Caco-2 (cell line): ENCODE measurements around the gene LMTK3. TPM values are rescaled to one million over a fixed set of nuclear protein-coding genes. Genes with fewer than 3 reads are reported as not detected.

Experiments used
- BruUV-seq: library from RNA; stranded (reverse); fragments of 400-500 nt; replicated peaks from 2 replicates; lab custom pipeline; 2021; lab: Mats Ljungman, UMichigan
- CTCF ChIA-PET: fragments of 300-600 bp; sonication (Branson Sonifier 250); formaldehyde crosslinking; loops from one replicate; lab custom pipeline; 2022; ENCODE audit warnings: antibody characterized with exemption; lab: Charles Lee
- POLR2A ChIA-PET: fragments of 300-600 bp; sonication (Branson Sonifier 250); formaldehyde crosslinking; loops from one replicate; lab custom pipeline; 2022; ENCODE audit warnings: antibody characterized with exemption; lab: Charles Lee
- DNase-seq, 2 experiments: peaks; one replicate each; pipeline versions ENCODE4 v3.0.0 to v3.0.0-alpha.2; 2020 to 2022
- H3K27me3 ChIP-seq: replicated peaks from 2 replicates; pipeline ENCODE4 v1.6.0; 2011; ENCODE audit warnings: low read length; ENCODE audit not compliant: control insufficient read depth, insufficient read depth
- H3K36me3 ChIP-seq: 2 replicates; pipeline ENCODE4 v1.5.1; 2011; ENCODE audit warnings: low read length; ENCODE audit not compliant: control insufficient read depth, insufficient read depth
- H3K4me1 ChIP-seq: fragments of 250-450 bp; sonication (Bioruptor Pico); 2 replicates; pipeline ENCODE4 v1.5.1; 2020; ENCODE audit warnings: mild to moderate bottlenecking
- H3K4me3 ChIP-seq: 2 replicates; pipeline ENCODE4 v1.5.1; 2011; ENCODE audit warnings: low read depth, mild to moderate bottlenecking, control low read depth, low read length
- H3K9me3 ChIP-seq: fragments of 250-450 bp; sonication (Bioruptor Pico); 2 replicates; pipeline ENCODE4 v1.5.1; 2020; ENCODE audit warnings: mild to moderate bottlenecking, moderate library complexity
- H3K27ac Mint-ChIP-seq: one replicate; pipeline ENCODE4 v1.8.0; 2022; ENCODE audit warnings: mixed read lengths; ENCODE audit not compliant: unreplicated experiment
- H3K27me3 Mint-ChIP-seq: one replicate; pipeline ENCODE4 v1.8.0; 2022; ENCODE audit warnings: mixed read lengths; ENCODE audit not compliant: insufficient read depth, unreplicated experiment
- H3K36me3 Mint-ChIP-seq: one replicate; pipeline ENCODE4 v1.8.0; 2022; ENCODE audit warnings: mild to moderate bottlenecking, mixed read lengths; ENCODE audit not compliant: insufficient read depth, unreplicated experiment
- H3K4me1 Mint-ChIP-seq: one replicate; pipeline ENCODE4 v1.8.0; 2022; ENCODE audit warnings: low read depth, mixed read lengths; ENCODE audit not compliant: unreplicated experiment
- H3K4me3 Mint-ChIP-seq: one replicate; pipeline ENCODE4 v1.8.0; 2022; ENCODE audit warnings: mild to moderate bottlenecking, moderate library complexity, mixed read lengths; ENCODE audit not compliant: unreplicated experiment
- H3K9me3 Mint-ChIP-seq: one replicate; pipeline ENCODE4 v1.8.0; 2022; ENCODE audit warnings: mixed read lengths; ENCODE audit not compliant: unreplicated experiment
- intact Hi-C: fragments of 100-400 bp; cut with micrococcal nuclease; formaldehyde crosslinking; loops from one replicate; pipeline ENCODE4 v1.10.0; 2022; ENCODE audit not compliant: unreplicated experiment
- total RNA-seq: library from RNA; stranded (reverse); gene quantifications from 2 replicates; pipeline ENCODE4 v1.2.3, GENCODE V29; 2022
- TF ChIP-seq, protein P1 (sequence below), 2 experiments: fragments of 200-600 bp in 1 of 2; IDR thresholded peaks; 1 replicate in 1 of 2; 2 replicates in 1 of 2; pipeline versions ENCODE4 v1.5.1 to v1.8.0; 2011 to 2022; ENCODE audit warnings: antibody characterized with exemption in 1 of 2, control low read depth in 1 of 2, inconsistent platforms in 1 of 2, low read depth in 1 of 2, low read length in 1 of 2, mild to moderate bottlenecking in 1 of 2, moderate library complexity in 1 of 2; ENCODE audit not compliant: insufficient read depth in 1 of 2, severe bottlenecking in 1 of 2, unreplicated experiment in 1 of 2

LMTK3 gene
- total RNA-seq, 1 experiment from 2014 or later: 22.6 TPM

DNA sequence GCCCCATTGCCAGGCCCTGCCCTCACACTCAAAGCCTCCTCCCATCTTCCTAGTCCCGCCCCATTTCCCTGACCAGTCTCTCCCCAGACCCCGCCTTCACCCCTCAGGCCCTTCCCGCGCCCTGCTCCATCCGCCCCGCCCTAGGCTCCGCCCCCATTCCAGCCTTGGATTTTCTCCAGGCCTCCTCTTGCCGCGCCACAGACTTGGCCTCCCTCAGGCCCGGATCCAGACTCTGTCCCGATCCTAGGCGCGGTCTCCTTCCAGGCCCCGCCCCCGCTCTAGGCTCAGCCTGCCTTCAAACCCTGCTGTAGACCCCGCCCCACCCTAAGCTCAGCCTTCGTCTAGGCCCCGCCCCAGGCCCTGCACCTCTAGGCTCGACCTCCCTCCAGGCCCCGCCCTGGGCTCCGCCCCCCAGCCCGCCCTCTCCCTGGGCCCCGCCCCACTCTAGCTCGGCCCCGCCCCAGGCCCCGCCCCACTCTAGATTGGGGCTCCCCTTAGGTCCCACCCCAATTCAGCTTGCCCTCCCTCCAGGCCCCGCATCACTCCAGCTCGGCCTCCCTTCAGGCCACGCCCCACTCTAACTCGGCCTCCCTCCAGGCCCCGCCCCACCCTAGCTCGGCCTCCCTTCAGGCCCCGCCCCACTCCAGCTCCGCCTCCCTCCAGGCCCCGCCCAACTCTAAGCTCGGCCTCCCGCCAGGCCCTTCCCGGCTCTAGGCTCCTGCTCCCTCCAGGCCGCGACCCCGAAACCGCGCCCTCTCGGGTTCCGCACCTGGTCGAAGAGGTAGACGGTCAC lies 18.5 kb downstream of the LMTK3 start:
- H3K36me3 Mint-ChIP-seq: peaks cover 63% of the 10 kb centered on the region

DNA sequence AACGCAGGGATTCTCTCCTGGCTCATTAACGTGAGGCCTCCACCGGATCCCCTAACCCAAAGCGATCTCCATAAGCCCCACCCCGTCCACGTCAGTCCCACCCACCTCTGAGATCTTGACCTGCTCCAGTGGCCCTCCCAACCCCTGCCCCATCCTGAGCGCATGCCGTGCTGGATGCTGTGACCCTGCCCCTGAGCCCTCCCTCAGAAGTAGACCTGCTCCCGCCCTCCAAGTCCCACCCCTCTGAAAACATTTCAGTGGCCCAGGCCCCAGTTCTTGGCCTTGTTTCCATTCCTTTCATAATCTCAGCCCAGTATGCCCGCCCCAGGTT lies 19.9 kb downstream of the LMTK3 start:
- POLR2A ChIA-PET: no interaction called here

More for the DNA sequence above, 18.5 kb downstream of the LMTK3 start:
- Mint-ChIP-seq H3K4me1 (peaks cover 38% of the 10 kb centered on the region), H3K27me3 (no peaks in the 10 kb centered on the region), H3K4me3 (peak overlapping the region; percentile 64), H3K27ac (peak overlapping the region; percentile 81), H3K9me3 (no peaks in the 10 kb centered on the region)
- Histone ChIP-seq H3K36me3 (no peaks in the 10 kb centered on the region; the same call in 1 of the 2 replicates), H3K4me3 (peak overlapping the region; percentile 77), H3K27me3 (no peaks in the 10 kb centered on the region), H3K4me1 (peaks cover 18% of the 10 kb centered on the region), H3K9me3 (no peaks in the 10 kb centered on the region)
- intact Hi-C loops: loop anchor here (1.0 to 2.0 kb wide), 4 partner anchors 9 to 91 kb away; partner anchors contain the start of genes CYTH2 and GRWD1
- TF ChIP-seq, protein P1, sequence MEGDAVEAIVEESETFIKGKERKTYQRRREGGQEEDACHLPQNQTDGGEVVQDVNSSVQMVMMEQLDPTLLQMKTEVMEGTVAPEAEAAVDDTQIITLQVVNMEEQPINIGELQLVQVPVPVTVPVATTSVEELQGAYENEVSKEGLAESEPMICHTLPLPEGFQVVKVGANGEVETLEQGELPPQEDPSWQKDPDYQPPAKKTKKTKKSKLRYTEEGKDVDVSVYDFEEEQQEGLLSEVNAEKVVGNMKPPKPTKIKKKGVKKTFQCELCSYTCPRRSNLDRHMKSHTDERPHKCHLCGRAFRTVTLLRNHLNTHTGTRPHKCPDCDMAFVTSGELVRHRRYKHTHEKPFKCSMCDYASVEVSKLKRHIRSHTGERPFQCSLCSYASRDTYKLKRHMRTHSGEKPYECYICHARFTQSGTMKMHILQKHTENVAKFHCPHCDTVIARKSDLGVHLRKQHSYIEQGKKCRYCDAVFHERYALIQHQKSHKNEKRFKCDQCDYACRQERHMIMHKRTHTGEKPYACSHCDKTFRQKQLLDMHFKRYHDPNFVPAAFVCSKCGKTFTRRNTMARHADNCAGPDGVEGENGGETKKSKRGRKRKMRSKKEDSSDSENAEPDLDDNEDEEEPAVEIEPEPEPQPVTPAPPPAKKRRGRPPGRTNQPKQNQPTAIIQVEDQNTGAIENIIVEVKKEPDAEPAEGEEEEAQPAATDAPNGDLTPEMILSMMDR (IDR thresholded peaks at IDR 0.05; ENCODE audit: insufficient read depth in 1 of 2, low read depth in 1 of 2, low read length in 1 of 2, severe bottlenecking in 1 of 2, unreplicated experiment in 1 of 2): no peak
- CTCF ChIA-PET: interaction anchor here (0.6 to 1.9 kb wide), 20 partner anchors 9 to 171 kb away, joined by 3 to 47 read pairs (median 6); partner anchors contain the start of genes GRWD1, KDELR1, SYNGR4 and TMEM143
- POLR2A ChIA-PET: interaction anchor here (0.5 to 1.7 kb wide), 26 partner anchors 9 to 1219 kb away, joined by 3 to 22 read pairs (median 4); partner anchors contain the start of genes KDELR1, RPL18, SPHK2 and SYNGR4
- no TSS peak for BruUV-seq
- peak; percentile 97 to 99 for DNase-seq

More for the DNA sequence above, 19.9 kb downstream of the LMTK3 start:
- Mint-ChIP-seq H3K4me3 (peak overlapping the region; percentile 14), H3K36me3 (peaks cover 55% of the 10 kb centered on the region), H3K9me3 (no peaks in the 10 kb centered on the region), H3K4me1 (peaks cover 40% of the 10 kb centered on the region), H3K27ac (peak overlapping the region; percentile 81), H3K27me3 (no peaks in the 10 kb centered on the region)
- intact Hi-C loops: loop anchor here (2.0 kb wide), 1 partner anchor 47 kb away; the partner anchor contains the start of gene GRWD1
- H3K27me3 ChIP-seq: no peaks in the 10 kb centered on the region
- H3K4me1 ChIP-seq: peaks cover 28% of the 10 kb centered on the region
- CTCF ChIA-PET: no interaction called here
- DNase-seq: no peak
- no peak overlapping the region for H3K4me3 ChIP-seq
- TF ChIP-seq, protein P1 (IDR thresholded peaks at IDR 0.05; ENCODE audit: insufficient read depth in 1 of 2, low read depth in 1 of 2, low read length in 1 of 2, severe bottlenecking in 1 of 2, unreplicated experiment in 1 of 2): no peak
- H3K36me3 ChIP-seq: no peaks in the 10 kb centered on the region
- BruUV-seq: no TSS peak
- H3K9me3 ChIP-seq: no peaks in the 10 kb centered on the region
